GM12872 (cell line): ENCODE measurements around the gene MLXIPL.

ENCODE experiments used
- CTCF ChIP-seq: IDR thresholded peaks from 3 replicates; pipeline ENCODE4 v1.5.1; 2011; ENCODE audit warnings: low read depth, mild to moderate bottlenecking, low read length, moderate library complexity; ENCODE audit not compliant: insufficient read depth

MLXIPL gene

GRCh38 chr7:73625276-73625675, 954 bp upstream of the MLXIPL start:
- no peak for TF ChIP-seq CTCF

- TF ChIP-seq CTCF, result no peak
Observed at GRCh38 chr7:73624669-73625001, 313 bp upstream of the MLXIPL start.

- TF ChIP-seq CTCF, result no peak
Observed at GRCh38 chr7:73622909-73623797, 1.2 kb downstream of the MLXIPL start.

- no peak for TF ChIP-seq CTCF
Observed at GRCh38 chr7:73622527-73622908, 1.8 kb downstream of the MLXIPL start.

GRCh38 chr7:73621168-73622063, 2.9 kb downstream of the MLXIPL start:
- no peak for TF ChIP-seq CTCF

DNA sequence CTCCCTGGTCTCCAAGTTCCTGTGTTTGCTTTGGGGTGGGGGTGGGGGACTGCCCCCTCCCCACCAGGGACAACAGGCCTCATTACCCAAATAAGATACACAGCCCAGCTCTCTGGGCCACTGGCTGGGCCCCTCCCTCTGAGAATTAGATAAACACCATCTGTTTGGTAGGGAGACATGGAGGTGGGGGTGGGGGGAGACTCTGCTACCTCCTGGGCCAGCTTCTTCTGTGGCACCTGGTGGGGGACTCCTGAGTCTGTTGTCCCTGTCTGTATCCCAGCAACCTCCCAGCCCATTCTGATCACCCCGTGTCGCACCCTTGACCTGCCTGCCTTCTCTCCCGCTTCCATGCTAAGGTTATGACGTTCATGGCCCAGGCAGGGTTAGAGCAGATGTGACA, 5.8 kb downstream of the MLXIPL start:
- no peak for TF ChIP-seq CTCF

GRCh38 chr7:73615886-73616285, 8.4 kb downstream of the MLXIPL start:
- TF ChIP-seq CTCF, result no peak
